ENCODE measurements around the gene NVL.

GRCh38 chr1:224373008-224373590, 43.1 kb upstream of the NVL start:
- TF ChIP-seq, protein P1, sequence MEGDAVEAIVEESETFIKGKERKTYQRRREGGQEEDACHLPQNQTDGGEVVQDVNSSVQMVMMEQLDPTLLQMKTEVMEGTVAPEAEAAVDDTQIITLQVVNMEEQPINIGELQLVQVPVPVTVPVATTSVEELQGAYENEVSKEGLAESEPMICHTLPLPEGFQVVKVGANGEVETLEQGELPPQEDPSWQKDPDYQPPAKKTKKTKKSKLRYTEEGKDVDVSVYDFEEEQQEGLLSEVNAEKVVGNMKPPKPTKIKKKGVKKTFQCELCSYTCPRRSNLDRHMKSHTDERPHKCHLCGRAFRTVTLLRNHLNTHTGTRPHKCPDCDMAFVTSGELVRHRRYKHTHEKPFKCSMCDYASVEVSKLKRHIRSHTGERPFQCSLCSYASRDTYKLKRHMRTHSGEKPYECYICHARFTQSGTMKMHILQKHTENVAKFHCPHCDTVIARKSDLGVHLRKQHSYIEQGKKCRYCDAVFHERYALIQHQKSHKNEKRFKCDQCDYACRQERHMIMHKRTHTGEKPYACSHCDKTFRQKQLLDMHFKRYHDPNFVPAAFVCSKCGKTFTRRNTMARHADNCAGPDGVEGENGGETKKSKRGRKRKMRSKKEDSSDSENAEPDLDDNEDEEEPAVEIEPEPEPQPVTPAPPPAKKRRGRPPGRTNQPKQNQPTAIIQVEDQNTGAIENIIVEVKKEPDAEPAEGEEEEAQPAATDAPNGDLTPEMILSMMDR (IDR thresholded peaks at IDR 0.05; ENCODE audit: low read length), result no peak
- TF ChIP-seq EZH2phosphoT487 (IDR thresholded peaks at IDR 0.05; ENCODE audit: low read length), result no peak
- no peak for TF ChIP-seq EZH2 (optimal IDR thresholded peaks at IDR 0.05; ENCODE audit: low read depth, low read length)
